Ishikawa (cell line): ENCODE data around the gene FOXQ1.

Experiments
- RAD21 ChIP-seq: IDR thresholded peaks from 2 replicates; pipeline ENCODE4 v1.6.1; 2012; ENCODE audit warnings: low read depth
- REST ChIP-seq: IDR thresholded peaks from 2 replicates; pipeline ENCODE4 v1.6.1; 2012; ENCODE audit warnings: low read depth, mild to moderate bottlenecking
- ZBTB7A ChIP-seq: IDR thresholded peaks from 2 replicates; pipeline ENCODE4 v1.6.1; 2012; ENCODE audit warnings: low read depth
- TF ChIP-seq, protein P1 (sequence below): IDR thresholded peaks from 2 replicates; pipeline ENCODE4 v1.6.1; 2012

DNA sequence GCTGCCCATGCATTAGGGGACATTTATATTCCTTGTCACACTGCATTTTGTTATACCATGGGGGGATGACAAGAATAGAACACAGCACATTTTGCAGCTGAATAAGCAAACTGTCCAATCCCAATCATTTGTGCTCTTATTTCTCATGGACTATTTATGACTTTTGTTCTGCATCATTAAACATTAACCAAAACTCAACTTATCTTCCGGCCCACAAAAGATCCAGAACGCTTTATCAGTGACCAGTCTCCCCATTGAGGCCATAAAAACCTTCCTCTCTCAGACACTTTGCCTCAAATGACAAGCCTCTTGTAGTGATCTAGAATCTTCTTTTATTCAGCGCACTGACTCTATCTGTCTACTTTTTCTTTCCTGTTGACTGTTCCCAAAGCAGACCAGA is 28.4 kb upstream of the FOXQ1 start:
- TF ChIP-seq, protein P1, sequence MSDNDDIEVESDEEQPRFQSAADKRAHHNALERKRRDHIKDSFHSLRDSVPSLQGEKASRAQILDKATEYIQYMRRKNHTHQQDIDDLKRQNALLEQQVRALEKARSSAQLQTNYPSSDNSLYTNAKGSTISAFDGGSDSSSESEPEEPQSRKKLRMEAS, result no peak
- TF ChIP-seq ZBTB7A (no peak), RAD21 (no peak), REST (no peak)
